ENCODE measurements around the gene SLC12A8. TPM values are rescaled to one million over a fixed set of nuclear protein-coding genes. Genes with fewer than 3 reads are reported as not detected.

The SLC12A8 gene
- total and polyA plus RNA-seq, 2 experiments from 2014 or later: 6.9 to 15.9 TPM

GRCh38 chr3:125057186-125057850 lies 155.2 kb downstream of the SLC12A8 start:
- H3K4me3 ChIP-seq: no peak overlapping the region
- H3K36me3 ChIP-seq (ENCODE audit: insufficient read depth): no peaks in the 10 kb centered on the region; the same call in 1 of the 2 replicates
- H3K9me3 Mint-ChIP-seq: no peaks in the 10 kb centered on the region; the same call in 2 of the 3 replicates
- no peaks in the 10 kb centered on the region for H4K20me1 ChIP-seq (replicated peaks; ENCODE audit: insufficient read depth)
- no peaks in the 10 kb centered on the region; the same call in 2 of the 3 replicates for H3K36me3 Mint-ChIP-seq (ENCODE audit: low read depth)
- no peak overlapping the region for H2AFZ ChIP-seq
- ATAC-seq (no peak), DNase-seq (ENCODE audit: low spot score) (no peak)
- H3K9me2 ChIP-seq (ENCODE audit: insufficient read depth): no peaks in the 10 kb centered on the region
- H3K27ac ChIP-seq (ENCODE audit: low read depth): no peak overlapping the region
- no peaks in the 10 kb centered on the region; the same call in 1 of the 2 replicates for H3K79me2 ChIP-seq (replicated peaks; ENCODE audit: insufficient read depth)
- no peak for TF ChIP-seq EZH2phosphoT487 (IDR thresholded peaks at IDR 0.05; ENCODE audit: unreplicated experiment)
- TF ChIP-seq EZH2 (IDR thresholded peaks at IDR 0.05; ENCODE audit: low read depth, unreplicated experiment): no peak
- no peak for TF ChIP-seq CREB1 (CRISPR knock-in tag; IDR thresholded peaks at IDR 0.05; ENCODE audit: low read depth)
- TF ChIP-seq STAT1 (IDR thresholded peaks at IDR 0.05; ENCODE audit: unreplicated experiment): no peak
- TF ChIP-seq CTCF (conservative IDR thresholded peaks at IDR 0.05; ENCODE audit: low read depth in 2 of 2): no peak
- TF ChIP-seq ZNF114 (CRISPR knock-in tag; IDR thresholded peaks at IDR 0.05): no peak
- no peak for TF ChIP-seq ETS1 (IDR thresholded peaks at IDR 0.05)
- no peak for TF ChIP-seq ZNF331 (CRISPR knock-in tag; IDR thresholded peaks at IDR 0.05; ENCODE audit: low read depth)
- TF ChIP-seq ZNF462 (CRISPR knock-in tag; IDR thresholded peaks at IDR 0.05): no peak
- TF ChIP-seq JUNB (IDR thresholded peaks at IDR 0.05; ENCODE audit: unreplicated experiment): no peak
- peaks cover 37% of the 10 kb centered on the region for H3K4me1 ChIP-seq (ENCODE audit: insufficient read depth)
- no peak overlapping the region for H3K27ac Mint-ChIP-seq
- peaks cover 44% of the 10 kb centered on the region for H3K27me3 ChIP-seq (ENCODE audit: insufficient read depth)
- peak overlapping the region; percentile 96; the same call in 1 of the 2 replicates for H3K4me2 ChIP-seq
- H3K27me3 Mint-ChIP-seq (ENCODE audit: insufficient read depth, low read depth, poor library complexity): peaks cover 44% of the 10 kb centered on the region
- peaks cover 51% of the 10 kb centered on the region for H3K4me1 Mint-ChIP-seq
- peak overlapping the region; percentile 68; the same call in 2 of the 3 replicates for H3K4me3 Mint-ChIP-seq
- H3F3A ChIP-seq (replicated peaks; ENCODE audit: low read depth): peaks cover 12% of the 10 kb centered on the region
